Natural killer cell (primary cell): ENCODE measurements around the gene FHOD3. TPM values are rescaled to one million over a fixed set of nuclear protein-coding genes. Genes with fewer than 3 reads are reported as not detected.
"Not testable (repeated sequence)": the region's sequence is repeated elsewhere in the genome, so short reads cannot be mapped to it uniquely, and the experiment has no call there.

Experiments
- ATAC-seq, 3 donors: fragments of 150-1000 bp in 2 of 3; fragments of 200-7000 bp in 1 of 3; cut with Tn5 transposase; 1 replicate in 1 of 3; 2 replicates in 2 of 3; pipeline ENCODE4 v1.10.0; 2021; ENCODE audit warnings: mild to moderate bottlenecking in 2 of 3, moderate library complexity in 2 of 3
- DNase-seq, 2 donors: peaks; one replicate each; pipeline versions ENCODE4 v3.0.0 to v3.0.0-alpha.2; 2013 to 2021; ENCODE audit warnings: mixed read lengths in 1 of 2
- H3K27ac ChIP-seq: one replicate; pipeline ENCODE4 v1.5.1; 2013; ENCODE audit warnings: mild to moderate bottlenecking, low read length
- H3K27me3 ChIP-seq: one replicate; pipeline ENCODE4 v1.6.1; 2013; ENCODE audit warnings: low read length; ENCODE audit not compliant: control insufficient read depth, insufficient read depth
- H3K36me3 ChIP-seq: one replicate; pipeline ENCODE4 v1.6.1; 2013; ENCODE audit warnings: low read length; ENCODE audit not compliant: control insufficient read depth, insufficient read depth
- H3K4me1 ChIP-seq: one replicate; pipeline ENCODE4 v1.6.1; 2013; ENCODE audit warnings: low read length; ENCODE audit not compliant: control insufficient read depth, insufficient read depth
- H3K4me3 ChIP-seq: one replicate; pipeline ENCODE4 v1.5.1; 2013; ENCODE audit warnings: low read length
- H3K9me3 ChIP-seq: one replicate; pipeline ENCODE4 v1.6.1; 2013; ENCODE audit warnings: low read length; ENCODE audit not compliant: control insufficient read depth, insufficient read depth
- H3K27ac Mint-ChIP-seq, 2 donors: one replicate each; pipeline ENCODE4 v1.8.0; 2022; ENCODE audit warnings: mild to moderate bottlenecking in 2 of 2, mixed read lengths in 2 of 2, moderate library complexity in 1 of 2
- H3K27me3 Mint-ChIP-seq, 2 donors: one replicate each; pipeline ENCODE4 v1.8.0; 2022; ENCODE audit warnings: low read depth in 2 of 2, mixed read lengths in 2 of 2
- H3K36me3 Mint-ChIP-seq: one replicate; pipeline ENCODE4 v1.8.0; 2022; ENCODE audit warnings: mixed read lengths
- H3K4me1 Mint-ChIP-seq, 2 donors: one replicate each; pipeline ENCODE4 v1.8.0; 2022; ENCODE audit warnings: mixed read lengths in 2 of 2
- H3K4me3 Mint-ChIP-seq: one replicate; pipeline ENCODE4 v1.8.0; 2022; ENCODE audit warnings: mild to moderate bottlenecking, moderate library complexity, mixed read lengths
- H3K9me3 Mint-ChIP-seq, 2 donors: one replicate each; pipeline ENCODE4 v1.8.0; 2022; ENCODE audit warnings: mixed read lengths in 2 of 2
- CTCF ChIP-seq: fragments of 200-600 bp; IDR thresholded peaks from one replicate; pipeline ENCODE4 v1.8.0; 2022; ENCODE audit warnings: antibody characterized with exemption
- WGBS: methylation state at CpG from one replicate; pipeline ENCODE4 v1.1.7; 2013; ENCODE audit warnings: missing lambda C conversion rate; ENCODE audit not compliant: insufficient coverage; 5-methylcytosine and 5-hydroxymethylcytosine counted together
- intact Hi-C: fragments of 100-400 bp; cut with micrococcal nuclease; formaldehyde crosslinking; loops from one replicate; pipeline ENCODE4 v1.14.2; 2022
- total RNA-seq, 4 donors: library from RNA; stranded (reverse); fragments of 120-200 nt in 1 of 4; gene quantifications; one replicate each; pipeline versions ENCODE4 v1.2.3 to v1.2.4, GENCODE V29; 2013 to 2022

The FHOD3 gene
- total RNA-seq, 3 donors from 2014 or later (not counting 1 experiment from before 2014, with no cell fraction given): not detected

- Histone ChIP-seq H3K36me3 (no peaks in the 10 kb centered on the region), H3K9me3 (no peaks in the 10 kb centered on the region), H3K4me1 (no peaks in the 10 kb centered on the region), H3K4me3 (no peak overlapping the region), H3K27ac (no peak overlapping the region), H3K27me3 (no peaks in the 10 kb centered on the region)
- intact Hi-C loops: no loop called here
- H3K27ac Mint-ChIP-seq: peak overlapping the region in 1 of 2 donors; percentile 92
- ATAC-seq (no peak), DNase-seq (peak in 1 of 2 donors; percentile 18)
- H3K4me1 Mint-ChIP-seq: no peaks in the 10 kb centered on the region
- H3K4me3 Mint-ChIP-seq: peak overlapping the region; percentile 60
- no peaks in the 10 kb centered on the region for H3K36me3 Mint-ChIP-seq
- WGBS: 92% methylated on average over 1 of the region's 1 CpG
- TF ChIP-seq CTCF: no peak
- H3K9me3 Mint-ChIP-seq: peaks cover 0 to 3% of the 10 kb centered on the region in 2 donors
- H3K27me3 Mint-ChIP-seq: no peaks in the 10 kb centered on the region
Observed at GRCh38 chr18:36461551-36461987, 164.1 kb downstream of the FHOD3 start.

DNA sequence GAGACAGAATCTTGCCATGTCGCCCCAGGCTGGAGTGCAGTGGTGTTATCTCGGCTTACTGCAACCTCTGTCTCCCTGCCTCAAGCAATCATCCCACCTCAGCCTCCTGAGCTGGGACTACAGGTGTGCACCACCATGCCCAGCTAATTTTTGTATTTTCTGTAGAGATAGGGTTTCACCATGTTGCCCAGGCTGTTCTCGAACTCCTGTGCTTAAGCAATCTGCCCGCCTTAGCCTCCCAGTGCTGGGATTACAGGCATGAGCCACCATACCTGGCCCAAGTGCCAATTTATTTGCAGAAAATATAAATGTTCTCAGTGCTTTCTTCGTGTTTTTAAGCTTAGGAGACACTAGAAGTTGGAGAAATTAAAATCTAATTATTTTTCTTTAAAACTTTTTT lies 166.0 kb downstream of the FHOD3 start:
- Mint-ChIP-seq H3K4me3 (peak overlapping the region; percentile 86), H3K27ac (peak overlapping the region; percentile 77 to 92)
- WGBS: 97% methylated on average over 4 of the region's 5 CpGs
- H3K27me3 Mint-ChIP-seq, H3K4me3 ChIP-seq, intact Hi-C loops, H3K36me3 Mint-ChIP-seq, H3K9me3 Mint-ChIP-seq, H3K27ac ChIP-seq, H3K27me3 ChIP-seq, H3K9me3 ChIP-seq, H3K4me1 ChIP-seq, H3K4me1 Mint-ChIP-seq, H3K36me3 ChIP-seq, ATAC-seq: not testable (repeated sequence)
- DNase-seq: peak in 1 of 2 donors; percentile 28

- H3K36me3 ChIP-seq: no peaks in the 10 kb centered on the region
- no peaks in the 10 kb centered on the region for H3K4me1 ChIP-seq
- H3K27me3 ChIP-seq: no peaks in the 10 kb centered on the region
- Mint-ChIP-seq H3K4me1 (no peaks in the 10 kb centered on the region), H3K36me3 (no peaks in the 10 kb centered on the region), H3K27ac (peak overlapping the region in 1 of 2 donors; percentile 92), H3K4me3 (peak overlapping the region; percentile 86), H3K27me3 (no peaks in the 10 kb centered on the region), H3K9me3 (peaks cover 0 to 2% of the 10 kb centered on the region in 2 donors)
- peak in 1 of 3 donors; percentile 24 for ATAC-seq
- peak in 1 of 2 donors; percentile 19 for DNase-seq
- no peaks in the 10 kb centered on the region for H3K9me3 ChIP-seq
- no peak overlapping the region for H3K4me3 ChIP-seq
- WGBS: 93% methylated on average over 5 of the region's 5 CpGs
- no peak overlapping the region for H3K27ac ChIP-seq
- TF ChIP-seq CTCF: no peak
- intact Hi-C loops: no loop called here
Observed at GRCh38 chr18:36464126-36464651, 166.7 kb downstream of the FHOD3 start.

DNA sequence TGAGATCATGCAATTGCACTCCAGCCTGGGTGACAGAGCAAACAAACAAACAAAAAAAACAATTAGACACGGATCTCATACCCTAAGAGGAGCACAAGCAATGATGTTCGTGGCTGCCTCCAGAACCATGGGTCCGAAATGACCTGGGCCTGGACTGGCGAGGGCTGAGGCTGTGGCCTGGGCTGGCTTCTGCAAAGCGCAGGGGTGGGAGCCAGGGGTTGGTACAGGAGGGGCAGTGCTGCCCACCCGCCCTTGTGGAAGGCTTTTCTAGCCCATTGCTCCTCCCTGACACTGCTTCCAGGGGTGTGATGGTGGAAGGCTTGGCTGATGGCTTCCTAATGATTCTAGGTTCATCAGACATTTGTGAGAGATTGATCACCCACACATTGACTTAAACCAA lies 167.8 kb downstream of the FHOD3 start:
- H3K4me1 Mint-ChIP-seq: no peaks in the 10 kb centered on the region
- no peaks in the 10 kb centered on the region for H3K9me3 ChIP-seq
- no peaks in the 10 kb centered on the region for H3K27me3 ChIP-seq
- ATAC-seq: peak in 1 of 3 donors; percentile 6
- no peaks in the 10 kb centered on the region for H3K36me3 Mint-ChIP-seq
- H3K4me1 ChIP-seq: no peaks in the 10 kb centered on the region
- peak overlapping the region in 1 of 2 donors; percentile 92 for H3K27ac Mint-ChIP-seq
- TF ChIP-seq CTCF: no peak
- H3K4me3 Mint-ChIP-seq: no peak overlapping the region
- intact Hi-C loops: no loop called here
- no peaks in the 10 kb centered on the region for H3K36me3 ChIP-seq
- H3K27me3 Mint-ChIP-seq: no peaks in the 10 kb centered on the region
- no peak overlapping the region for H3K27ac ChIP-seq
- peaks cover 0 to 2% of the 10 kb centered on the region in 2 donors for H3K9me3 Mint-ChIP-seq
- no peak for DNase-seq
- 78% methylated on average over 6 of the region's 6 CpGs for WGBS
- H3K4me3 ChIP-seq: no peak overlapping the region
